ENCODE measurements around the gene TMEM38A.

DNA sequence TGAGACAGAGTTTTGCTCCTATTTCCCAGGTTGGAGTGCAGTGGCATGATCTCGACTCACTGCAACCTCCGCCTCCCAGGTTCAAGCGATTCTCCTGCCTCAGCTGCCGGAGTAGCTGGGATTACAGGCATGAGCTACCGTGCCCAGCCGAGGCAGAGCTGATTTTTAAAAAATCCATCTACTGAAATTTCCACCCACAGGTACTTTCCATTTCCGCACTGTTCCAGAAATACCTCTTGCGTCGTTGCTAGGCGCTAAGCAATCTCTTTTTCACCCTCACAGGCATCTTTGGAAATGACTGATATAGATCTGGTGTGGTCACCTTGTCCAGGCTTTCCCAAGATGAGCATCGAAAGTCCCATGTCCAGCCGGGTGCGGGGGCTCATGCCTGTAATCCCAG is 9.4 kb downstream of the TMEM38A start:
- TF ChIP-seq, protein P1, sequence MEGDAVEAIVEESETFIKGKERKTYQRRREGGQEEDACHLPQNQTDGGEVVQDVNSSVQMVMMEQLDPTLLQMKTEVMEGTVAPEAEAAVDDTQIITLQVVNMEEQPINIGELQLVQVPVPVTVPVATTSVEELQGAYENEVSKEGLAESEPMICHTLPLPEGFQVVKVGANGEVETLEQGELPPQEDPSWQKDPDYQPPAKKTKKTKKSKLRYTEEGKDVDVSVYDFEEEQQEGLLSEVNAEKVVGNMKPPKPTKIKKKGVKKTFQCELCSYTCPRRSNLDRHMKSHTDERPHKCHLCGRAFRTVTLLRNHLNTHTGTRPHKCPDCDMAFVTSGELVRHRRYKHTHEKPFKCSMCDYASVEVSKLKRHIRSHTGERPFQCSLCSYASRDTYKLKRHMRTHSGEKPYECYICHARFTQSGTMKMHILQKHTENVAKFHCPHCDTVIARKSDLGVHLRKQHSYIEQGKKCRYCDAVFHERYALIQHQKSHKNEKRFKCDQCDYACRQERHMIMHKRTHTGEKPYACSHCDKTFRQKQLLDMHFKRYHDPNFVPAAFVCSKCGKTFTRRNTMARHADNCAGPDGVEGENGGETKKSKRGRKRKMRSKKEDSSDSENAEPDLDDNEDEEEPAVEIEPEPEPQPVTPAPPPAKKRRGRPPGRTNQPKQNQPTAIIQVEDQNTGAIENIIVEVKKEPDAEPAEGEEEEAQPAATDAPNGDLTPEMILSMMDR (IDR thresholded peaks at IDR 0.05): no peak
- TF ChIP-seq EZH2phosphoT487 (IDR thresholded peaks at IDR 0.05): no peak
- TF ChIP-seq EZH2 (IDR thresholded peaks at IDR 0.05): no peak
